HPDE6-E6E7 (cell line): Measurements from ENCODE around the gene SERPINB1.
A peak's percentile ranks its signal among the peaks of the same experiment; 100 is the strongest.

Experiments used
- DNase-seq: peaks from one replicate; pipeline ENCODE4 v3.0.0; 2011; ENCODE audit warnings: missing footprints; ENCODE audit errors: extremely low spot score

Gene SERPINB1

GRCh38 chr6:2850538-2851113, 9.0 kb upstream of the SERPINB1 start:
- no peak for DNase-seq

GRCh38 chr6:2848851-2849250, 7.2 kb upstream of the SERPINB1 start:
- no peak for DNase-seq

DNA sequence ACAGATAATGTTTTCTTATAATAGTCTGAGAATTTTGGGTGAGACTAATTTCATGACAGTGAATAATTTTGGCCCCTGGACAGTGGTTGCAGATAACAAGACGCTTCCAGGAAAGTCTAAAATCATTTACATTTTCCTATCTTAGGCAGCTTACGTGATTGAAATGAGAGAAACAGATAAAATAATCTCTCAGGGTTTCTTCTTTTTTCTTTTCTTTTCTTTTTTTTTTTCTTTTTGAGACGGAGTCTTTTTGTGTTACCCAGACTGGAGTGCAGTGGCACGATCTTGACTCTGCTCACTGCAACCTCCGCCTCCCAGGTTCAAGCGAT, 4.2 kb upstream of the SERPINB1 start:
- DNase-seq = no peak

GRCh38 chr6:2844008-2844407, 2.3 kb upstream of the SERPINB1 start:
- DNase-seq = no peak

GRCh38 chr6:2843138-2843740, 1.6 kb upstream of the SERPINB1 start:
- no peak for DNase-seq

DNA sequence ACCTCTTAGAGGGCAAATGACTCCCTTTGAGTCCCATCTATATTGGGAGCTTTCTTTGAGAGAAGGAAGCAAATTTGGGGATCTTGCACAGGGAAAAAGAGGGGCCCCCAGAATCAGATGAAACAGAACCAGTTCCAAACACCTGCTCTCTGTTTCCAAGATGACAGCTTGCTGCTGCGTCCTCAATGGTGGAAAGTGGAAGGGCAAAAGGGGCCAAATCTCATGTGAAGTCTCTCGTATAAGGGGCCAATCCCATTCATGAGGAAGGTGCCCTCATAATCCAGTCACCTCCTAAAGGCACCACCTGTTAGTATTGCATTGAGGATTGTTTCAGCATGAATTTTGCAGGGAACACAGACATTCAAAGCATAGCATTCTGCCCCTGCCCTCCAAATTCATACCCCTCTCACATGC, 483 bp upstream of the SERPINB1 start:
- DNase-seq = no peak

DNA sequence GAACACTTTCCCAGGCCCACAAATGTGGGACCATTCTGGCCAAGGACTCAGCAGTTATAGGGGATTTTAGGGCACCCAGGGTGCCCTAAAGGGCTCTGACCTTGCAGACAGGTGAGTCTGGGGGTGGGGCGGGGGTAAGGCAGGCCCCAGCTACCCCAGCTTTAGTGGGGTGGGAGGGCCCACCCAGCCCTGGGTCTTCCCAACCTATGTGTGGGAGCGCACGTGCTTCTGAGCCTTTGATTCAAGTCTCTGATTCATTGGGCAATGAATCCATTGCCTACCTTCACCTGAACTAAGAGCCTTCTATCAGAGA, 958 bp downstream of the SERPINB1 start:
- no peak for DNase-seq

DNA sequence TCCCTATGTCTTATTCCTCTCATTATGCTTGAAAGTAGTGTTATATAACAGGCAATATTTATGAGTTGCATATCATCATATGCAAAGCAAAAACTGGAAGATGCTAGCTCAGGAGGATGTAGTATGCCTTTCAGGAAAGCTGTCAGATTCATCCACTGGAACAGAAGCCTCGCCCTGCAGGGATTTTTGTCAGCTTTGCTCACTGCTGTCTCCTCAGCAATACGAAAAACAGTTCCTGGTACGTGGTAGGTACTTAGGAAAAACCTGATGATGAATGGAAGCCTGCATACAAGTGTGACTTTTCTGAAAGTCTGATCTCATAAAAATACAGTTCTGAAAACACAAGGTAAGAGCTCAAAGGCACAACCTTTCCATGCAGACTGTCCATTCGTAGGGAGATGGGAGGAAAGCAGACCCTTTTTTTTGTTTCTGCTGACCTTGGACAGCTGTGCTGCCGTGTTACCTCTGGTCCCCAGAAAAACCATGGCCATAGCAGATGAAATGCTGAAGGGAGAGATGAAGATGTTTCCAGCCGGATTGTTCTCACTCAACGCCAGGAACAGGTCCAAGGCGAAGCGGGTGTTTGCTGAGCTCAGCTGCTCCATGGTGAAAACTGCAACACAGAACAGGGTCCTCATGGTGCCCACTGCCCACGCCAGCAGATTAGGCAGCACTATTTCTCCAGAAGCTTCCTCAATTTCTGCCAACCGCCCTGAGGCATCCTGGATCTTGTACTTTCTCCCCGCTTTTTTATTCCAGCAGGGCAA, 1.5 kb downstream of the SERPINB1 start:
- no peak for DNase-seq

GRCh38 chr6:2839195-2839981, 2.3 kb downstream of the SERPINB1 start:
- peak; percentile 61 for DNase-seq

GRCh38 chr6:2838251-2838650, 3.4 kb downstream of the SERPINB1 start:
- DNase-seq = no peak

- DNase-seq = no peak
These were observed 7.4 kb downstream of the SERPINB1 start for GRCh38 chr6:2834262-2834661.

DNA sequence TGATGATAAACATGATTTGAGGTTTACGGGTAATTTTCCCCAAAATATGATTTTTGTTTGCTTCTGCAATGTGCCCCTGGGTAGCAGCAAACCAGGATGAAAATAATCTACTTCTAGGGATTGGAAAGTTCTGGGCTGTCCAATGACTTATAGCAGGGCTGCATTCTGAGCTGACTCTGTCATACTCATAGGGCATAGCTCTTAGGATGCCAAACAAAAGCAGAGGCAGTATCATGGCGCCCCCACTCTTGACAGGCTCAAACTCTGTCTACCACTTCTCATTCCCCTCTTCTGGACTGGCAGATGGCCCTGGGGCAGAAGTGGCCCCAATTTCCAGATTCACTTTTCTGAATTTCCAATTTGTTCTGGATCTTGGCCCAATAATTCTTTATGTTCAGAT, 10.3 kb downstream of the SERPINB1 start:
- DNase-seq = no peak

DNA sequence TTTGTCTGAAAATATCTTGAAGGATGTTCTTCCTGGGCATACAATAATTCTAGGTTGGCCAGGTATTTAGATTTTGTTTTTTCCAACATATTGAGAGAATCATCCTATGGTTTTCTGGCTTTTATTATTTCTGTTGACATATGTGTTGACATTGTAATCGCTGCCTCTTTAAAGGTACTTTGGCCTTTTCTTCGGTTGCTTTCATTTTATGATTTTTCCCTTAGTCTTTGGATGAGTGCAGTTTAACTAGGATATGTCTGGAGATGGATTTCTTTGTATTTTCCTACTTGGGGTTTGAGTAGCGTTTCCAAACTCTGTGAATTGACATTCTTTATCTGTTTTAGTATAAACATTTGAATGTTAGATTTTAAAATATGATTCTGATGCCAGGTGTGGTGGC, 11.5 kb downstream of the SERPINB1 start:
- no peak for DNase-seq

- DNase-seq = no peak
These were observed 12.4 kb downstream of the SERPINB1 start for GRCh38 chr6:2829253-2829652.

DNA sequence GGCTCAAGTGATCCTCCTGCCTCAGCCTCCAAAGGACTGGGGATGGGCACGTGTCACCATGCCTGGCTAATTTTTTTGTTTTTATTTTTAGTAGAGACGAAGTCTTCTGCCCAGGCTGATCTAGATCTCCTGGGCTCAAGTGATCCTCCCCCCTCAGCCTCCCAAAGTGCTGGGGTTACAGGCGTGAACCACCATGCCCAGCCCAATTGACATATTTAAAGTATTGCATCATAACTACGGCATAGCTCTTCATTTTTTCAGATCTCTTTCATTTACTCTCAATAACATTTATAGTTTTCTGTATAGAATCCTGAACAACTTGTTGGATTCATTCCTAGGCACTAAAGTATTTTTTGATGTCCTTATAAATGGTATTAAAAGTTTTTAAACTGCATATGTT, 13.0 kb downstream of the SERPINB1 start:
- DNase-seq = no peak

- DNase-seq = no peak
These were observed 14.5 kb downstream of the SERPINB1 start for GRCh38 chr6:2827142-2827541.

DNA sequence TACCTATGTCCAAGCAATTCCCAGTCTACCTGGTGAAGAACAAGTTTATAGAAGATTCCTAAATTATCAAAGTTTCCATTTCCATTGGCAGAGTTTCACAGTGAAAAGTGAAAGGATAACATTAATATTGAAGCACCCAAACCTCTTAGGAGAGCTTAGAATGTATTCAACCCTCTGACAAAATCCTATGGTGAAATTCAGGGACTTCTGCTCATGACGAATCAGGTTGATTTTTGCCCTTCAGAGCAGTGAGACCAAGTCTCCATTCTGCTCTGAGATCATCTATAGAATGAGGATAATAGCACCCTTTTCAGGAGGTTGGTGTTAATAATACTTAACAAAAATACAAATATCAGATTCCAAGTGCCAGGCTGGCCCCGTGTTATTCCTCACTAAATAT, 15.5 kb downstream of the SERPINB1 start:
- DNase-seq = no peak

DNA sequence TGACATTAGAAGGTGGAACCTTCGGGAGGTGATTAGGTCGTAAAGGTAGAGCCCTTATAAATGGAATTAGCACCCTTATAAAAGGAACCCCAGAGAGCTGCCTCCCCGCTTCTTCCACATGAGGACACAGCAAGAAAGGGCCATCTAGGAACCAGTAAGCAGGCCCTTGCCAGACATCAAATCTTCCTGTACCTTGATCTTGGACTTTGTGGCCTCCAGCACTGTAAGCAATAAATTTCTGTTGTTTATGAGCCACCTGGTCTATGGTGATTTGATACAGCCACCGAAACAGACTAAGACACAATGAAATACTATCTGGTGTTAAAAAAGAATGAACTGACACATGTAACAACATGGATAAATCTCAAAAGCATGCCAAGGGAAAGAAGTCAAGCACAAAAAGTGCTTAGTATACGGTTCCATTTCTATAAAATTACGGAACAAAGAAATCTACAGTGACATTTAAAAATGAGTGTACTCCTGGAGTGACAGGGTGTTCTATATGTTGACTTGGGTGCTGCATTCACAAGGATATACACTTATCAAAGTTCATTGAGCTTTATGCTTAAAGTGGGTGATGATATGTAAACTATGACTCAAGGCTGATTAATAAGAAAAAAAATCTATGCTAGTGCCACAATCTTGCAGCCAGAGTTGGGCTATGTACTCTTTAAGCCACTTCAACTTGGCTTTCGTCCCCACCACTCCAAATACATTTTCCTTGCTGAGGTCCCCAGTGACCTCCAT, 18.4 kb downstream of the SERPINB1 start:
- DNase-seq = no peak

- DNase-seq = no peak
These were observed 20.1 kb downstream of the SERPINB1 start for GRCh38 chr6:2821554-2821953.

DNA sequence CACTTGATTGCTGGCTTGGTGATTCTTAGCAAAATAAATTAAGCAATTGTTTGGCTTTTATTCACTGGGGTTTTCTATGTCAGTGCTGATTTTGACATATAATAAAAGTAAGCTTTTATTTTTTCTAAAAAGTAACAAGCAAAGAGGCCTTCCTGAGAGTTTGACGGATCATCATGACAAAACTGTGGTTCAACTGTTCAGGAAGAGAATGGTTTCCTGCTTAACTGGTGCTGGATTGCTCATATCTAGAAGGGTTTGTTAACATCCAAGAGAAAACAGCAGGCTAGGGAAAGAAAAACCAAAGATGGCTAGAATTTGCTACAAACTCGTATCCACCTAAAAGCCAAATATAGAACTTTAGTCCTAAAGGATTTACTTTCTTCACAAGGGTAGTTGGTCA, 21.2 kb downstream of the SERPINB1 start:
- no peak for DNase-seq

DNA sequence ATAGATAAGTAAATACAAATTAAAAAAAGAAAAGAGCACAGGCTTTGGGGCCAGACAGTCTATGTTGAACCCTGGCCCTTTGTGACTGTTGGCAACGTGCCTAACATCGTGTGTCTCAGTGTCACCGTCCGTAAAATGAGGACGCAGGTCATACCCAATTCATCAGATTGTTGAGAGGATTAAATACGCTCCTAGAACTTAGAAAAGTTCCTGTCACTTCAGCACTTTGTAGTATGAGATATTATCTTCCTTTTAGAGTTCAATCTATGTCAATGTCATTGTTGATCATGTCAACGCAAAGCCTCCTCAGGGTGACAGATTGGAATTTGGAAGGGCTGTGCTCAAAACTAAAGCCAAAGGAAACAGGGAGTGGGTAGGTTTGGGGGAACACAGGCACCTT, 21.7 kb downstream of the SERPINB1 start:
- no peak for DNase-seq

GRCh38 chr6:2819115-2819514, 22.5 kb downstream of the SERPINB1 start:
- DNase-seq = no peak
